GM18519 (cell line): ENCODE measurements around the gene ARMC10.
A peak's percentile ranks its signal among the peaks of the same experiment; 100 is the strongest.
"Not testable (repeated sequence)": the region's sequence is repeated elsewhere in the genome, so short reads cannot be mapped to it uniquely, and the experiment has no call there.

Source experiments
- ATAC-seq: cut with Tn5 transposase; IDR thresholded peaks from one replicate; pipeline ENCODE4 v1.9.1; 2021; ENCODE audit warnings: mild to moderate bottlenecking, moderate library complexity; ENCODE audit not compliant: unreplicated experiment, low FRiP score

ARMC10 gene

DNA sequence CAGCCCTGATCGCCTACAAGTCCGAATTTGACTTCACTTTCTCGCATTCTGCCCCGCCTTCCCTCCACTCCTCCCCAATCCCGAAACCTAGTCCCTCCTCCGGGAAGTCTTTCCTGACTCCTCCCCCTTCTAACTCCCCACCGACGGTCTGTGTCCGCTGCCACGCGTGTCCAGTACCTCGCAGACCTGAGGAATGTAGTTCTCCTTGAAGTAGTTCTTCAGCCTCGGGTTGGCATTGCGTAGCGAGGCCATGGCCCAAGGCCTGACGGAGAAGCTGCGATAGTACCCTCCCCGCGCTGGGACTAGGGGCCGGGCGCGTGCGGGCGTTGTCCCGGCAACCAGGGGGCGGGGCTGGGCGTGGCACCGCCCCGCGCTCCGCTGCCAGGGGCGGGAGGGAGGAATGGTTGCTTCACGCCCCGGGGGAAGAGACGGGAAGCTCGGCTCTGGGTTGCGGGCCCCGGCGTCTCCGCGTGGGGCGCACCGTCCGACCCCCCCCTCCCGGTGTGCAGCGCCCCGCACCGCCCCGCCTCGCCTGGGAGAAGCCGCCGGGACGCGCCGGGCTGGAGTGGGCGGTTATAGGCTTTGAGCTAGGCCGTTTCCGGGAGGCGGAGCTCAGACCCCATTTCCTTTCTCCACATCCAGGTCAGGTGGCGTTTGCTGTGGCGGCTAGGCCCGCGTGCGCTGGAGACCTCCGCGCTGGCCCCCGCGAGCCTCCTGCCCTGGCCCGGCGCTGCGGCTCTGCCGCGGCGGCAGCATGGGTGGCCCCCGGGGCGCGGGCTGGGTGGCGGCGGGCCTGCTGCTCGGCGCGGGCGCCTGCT lies at the start of gene ARMC10, which contains the start of gene FBXL13:
ARMC10 (plus strand) TSS at position 622 of the 818 bp plus-strand sequence; CDS start at position 755, 133 bp downstream.
FBXL13 (minus strand) TSS at position 278 of the 818 bp plus-strand sequence.
- peak; percentile 86 for ATAC-seq

- no peak for ATAC-seq
Measured at GRCh38 chr7:103025341-103025740, 49.6 kb upstream of the ARMC10 start.

- ATAC-seq: no peak
Measured at GRCh38 chr7:103031024-103031423, 43.9 kb upstream of the ARMC10 start.

DNA sequence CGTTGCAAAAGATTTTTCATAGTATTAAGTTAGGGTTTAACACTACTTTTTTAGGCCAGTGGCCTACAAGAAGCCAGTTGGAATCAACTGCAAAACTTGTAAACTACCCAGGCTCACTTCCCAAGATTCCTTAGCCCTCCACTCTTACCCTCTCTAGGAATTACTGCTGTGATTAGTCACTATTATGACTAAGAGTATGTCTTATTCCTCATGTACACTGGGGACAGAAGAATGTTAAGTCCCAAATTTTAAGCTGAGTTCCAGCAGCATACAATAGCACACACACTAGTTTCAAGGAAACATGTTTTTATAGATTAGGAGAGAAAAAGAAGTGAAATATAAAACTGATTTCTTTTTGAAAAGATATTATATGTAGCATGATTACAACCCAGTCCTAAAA lies 43.2 kb upstream of the ARMC10 start:
- ATAC-seq: no peak

- ATAC-seq: not testable (repeated sequence)
Measured at GRCh38 chr7:103034318-103034717, 40.6 kb upstream of the ARMC10 start.

GRCh38 chr7:103037476-103037822 lies 37.5 kb upstream of the ARMC10 start:
- no peak for ATAC-seq

DNA sequence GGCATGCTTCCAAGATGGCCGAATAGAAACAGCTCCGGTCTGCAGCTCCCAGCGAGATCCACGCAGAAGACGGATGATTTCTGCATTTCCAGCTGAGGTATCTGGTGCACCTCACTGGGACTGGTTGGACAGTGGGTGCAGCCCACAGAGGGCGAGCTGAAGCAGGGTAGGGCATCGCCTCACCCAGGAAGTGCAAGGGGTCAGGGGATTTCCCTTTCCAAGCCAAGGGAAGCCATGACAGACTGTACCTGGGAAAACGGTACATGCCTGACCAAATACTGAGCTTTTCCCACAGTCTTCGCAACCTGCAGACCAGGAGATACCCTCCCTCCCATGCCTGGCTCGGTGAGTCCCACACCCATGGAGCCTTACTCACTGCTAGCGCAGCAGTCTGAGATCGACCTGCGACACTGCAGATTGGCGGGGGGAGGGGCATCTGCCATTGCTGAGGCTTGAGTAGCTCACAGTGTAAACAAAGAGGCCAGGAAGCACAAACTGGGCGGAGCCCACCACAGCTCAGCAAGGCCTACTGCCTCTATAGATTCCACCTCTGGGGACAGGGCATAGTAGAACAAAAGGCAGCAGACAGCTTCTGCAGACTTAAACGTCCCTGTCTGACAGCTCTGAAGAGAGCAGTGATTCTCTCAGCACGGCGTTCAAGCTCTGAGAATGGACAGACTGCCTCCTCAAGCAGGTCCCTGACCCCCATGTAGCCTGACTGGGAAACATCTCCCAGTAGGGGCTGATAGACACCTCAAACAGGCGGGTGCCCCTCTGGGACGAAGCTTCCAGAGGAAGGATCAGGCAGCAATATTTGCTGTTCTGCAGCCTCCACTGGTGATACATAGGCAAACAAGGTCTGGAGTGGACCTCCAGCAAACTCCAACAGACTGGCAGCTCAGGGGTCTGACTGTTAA lies 36.9 kb upstream of the ARMC10 start:
- ATAC-seq: not testable (repeated sequence)

DNA sequence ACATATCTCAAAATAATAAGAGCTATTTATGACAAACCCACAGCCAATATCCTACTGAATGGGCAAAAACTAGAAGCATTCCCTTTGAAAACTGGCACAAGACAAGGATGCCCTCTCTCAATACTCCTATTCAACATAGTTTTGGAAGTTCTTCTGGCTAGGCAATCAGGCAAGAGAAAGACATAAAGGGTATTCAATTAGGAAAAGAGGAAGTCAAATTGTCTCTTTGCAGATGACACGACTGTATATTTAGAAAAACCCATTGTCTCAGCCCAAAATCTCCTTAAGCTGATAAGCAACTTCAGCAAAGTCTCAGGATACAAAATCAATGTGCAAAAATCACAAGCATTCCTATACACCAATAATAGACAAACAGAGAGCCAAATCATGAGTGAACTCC lies 33.1 kb upstream of the ARMC10 start:
- ATAC-seq: not testable (repeated sequence)

DNA sequence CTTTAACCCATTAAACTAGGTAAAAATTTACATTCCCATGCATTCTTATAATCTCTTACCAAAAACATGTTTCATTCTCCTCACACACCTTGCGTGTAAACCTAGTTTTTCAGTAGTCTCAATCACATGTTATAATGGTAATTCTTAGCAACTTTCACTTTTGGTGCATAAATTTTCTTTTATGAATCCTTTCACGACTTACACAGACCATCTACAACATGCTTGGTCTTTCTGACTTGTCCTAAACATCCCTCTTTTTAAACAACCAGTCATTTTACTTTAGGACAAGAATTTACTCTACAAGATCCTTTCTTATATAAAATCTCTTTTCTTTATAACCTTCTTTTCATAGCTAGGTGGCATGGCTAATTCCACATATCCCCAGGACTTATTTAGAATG lies 26.1 kb upstream of the ARMC10 start:
- no peak for ATAC-seq

DNA sequence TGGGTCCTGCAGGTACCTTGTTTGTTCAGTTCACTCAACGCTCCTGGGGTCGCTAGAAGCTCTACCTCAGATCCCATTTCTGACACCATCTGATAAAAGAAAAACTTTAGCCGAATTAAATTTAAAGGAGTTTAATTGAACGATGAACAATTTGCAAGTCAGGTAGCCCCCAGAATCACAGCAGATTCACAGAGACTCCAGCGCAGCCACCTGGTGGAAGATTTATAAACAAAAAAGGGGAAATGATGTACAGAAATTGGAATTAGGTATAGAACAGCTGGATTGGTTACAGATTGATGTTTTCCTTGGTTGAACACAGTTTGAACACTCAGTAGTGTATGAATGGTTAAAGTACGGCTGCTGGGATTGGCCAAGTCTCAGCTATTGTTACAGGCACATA lies 23.4 kb upstream of the ARMC10 start:
- no peak for ATAC-seq

DNA sequence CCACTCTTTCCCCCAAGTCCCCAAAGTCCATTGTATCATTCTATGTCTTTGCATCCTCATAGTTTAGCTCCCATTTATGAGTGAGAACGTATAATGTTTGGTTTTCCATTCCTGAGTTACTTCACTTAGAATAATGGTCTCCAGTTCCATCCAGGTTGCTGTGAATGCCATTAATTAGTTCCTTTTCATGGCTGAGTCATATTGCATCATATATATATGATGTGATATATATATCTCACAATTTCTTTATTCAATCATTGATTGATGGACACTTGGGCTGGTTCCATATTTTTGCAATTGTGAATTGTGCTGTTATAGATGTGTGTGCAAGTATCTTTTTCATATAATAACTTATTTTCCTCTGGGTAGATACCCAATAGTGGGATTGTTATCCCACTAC lies 18.9 kb upstream of the ARMC10 start:
- not testable (repeated sequence) for ATAC-seq

DNA sequence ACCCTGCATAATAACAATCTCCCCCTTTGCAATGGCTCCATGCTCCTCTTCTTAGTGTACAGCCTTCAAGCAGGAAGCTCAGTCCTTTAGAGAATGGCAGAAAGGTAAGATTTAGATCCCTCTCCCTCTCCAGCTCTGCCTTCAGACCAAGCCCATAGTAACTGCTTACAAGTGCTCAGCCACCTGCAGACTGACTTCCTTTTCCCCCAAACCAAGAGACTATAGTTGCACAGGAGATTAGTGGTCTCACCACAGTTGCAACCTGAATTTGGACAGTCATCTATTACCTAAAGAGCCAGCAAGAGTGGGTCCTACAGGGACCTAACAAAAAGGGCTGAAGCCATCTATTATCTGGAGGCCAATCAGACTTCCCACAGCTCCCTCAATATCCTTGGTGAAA lies 16.8 kb upstream of the ARMC10 start:
- no peak for ATAC-seq

DNA sequence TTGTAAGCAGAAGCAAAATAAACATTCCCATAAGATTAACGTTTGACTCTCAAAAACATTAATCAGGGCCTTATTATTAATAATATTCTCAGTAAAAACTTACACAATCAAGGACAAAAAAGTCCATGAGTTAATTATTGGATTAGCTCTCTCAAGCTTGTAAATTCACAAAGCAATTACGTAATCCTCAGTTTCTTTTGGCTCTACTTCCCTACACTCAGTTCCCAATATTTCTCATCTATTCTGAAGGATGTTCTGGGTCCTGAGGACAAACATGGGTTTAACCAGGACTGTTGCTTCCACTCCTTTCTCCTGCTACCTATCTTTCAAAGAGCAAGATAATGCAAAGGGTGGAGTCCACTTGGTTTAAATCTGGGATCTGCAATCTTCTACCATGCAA lies 15.5 kb upstream of the ARMC10 start:
- no peak for ATAC-seq

DNA sequence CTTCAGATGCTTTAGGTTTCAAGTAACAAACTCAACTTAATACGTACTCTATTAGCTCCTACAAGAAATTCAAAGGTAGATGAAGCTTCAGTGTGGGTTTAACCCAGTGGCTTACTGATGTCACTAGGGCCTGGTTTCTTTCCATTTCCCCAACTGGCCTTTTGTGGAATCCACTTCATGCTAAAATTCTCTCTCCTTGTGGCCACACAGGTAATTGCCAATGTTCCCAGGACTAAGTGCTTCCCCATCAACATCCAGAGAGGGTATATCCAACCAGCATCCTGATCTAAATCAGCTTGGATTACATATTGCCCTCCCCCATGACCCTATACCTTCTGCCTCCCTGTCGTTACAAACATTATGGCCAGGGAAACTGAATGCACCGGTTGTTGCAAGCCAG lies 11.0 kb upstream of the ARMC10 start:
- ATAC-seq: no peak

DNA sequence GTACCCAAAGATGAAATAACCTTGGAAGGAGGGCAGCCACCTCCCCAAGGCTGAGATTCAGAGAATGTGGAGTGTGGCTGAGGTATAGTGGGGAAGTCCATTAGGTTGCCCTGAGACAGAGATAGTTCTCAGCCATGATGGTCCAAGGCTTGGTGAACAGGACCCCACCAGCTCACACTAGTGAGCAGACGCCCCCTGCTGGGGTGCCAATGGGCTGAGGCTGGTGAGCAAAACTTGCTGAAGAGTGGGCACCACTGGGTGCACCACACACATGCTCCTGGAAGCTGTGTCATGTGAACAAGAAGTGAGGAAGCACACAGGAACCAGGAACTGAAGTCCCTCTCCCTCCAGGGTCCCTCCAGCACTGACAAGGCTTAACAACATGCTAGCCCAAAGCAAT lies 9.3 kb upstream of the ARMC10 start:
- no peak for ATAC-seq

DNA sequence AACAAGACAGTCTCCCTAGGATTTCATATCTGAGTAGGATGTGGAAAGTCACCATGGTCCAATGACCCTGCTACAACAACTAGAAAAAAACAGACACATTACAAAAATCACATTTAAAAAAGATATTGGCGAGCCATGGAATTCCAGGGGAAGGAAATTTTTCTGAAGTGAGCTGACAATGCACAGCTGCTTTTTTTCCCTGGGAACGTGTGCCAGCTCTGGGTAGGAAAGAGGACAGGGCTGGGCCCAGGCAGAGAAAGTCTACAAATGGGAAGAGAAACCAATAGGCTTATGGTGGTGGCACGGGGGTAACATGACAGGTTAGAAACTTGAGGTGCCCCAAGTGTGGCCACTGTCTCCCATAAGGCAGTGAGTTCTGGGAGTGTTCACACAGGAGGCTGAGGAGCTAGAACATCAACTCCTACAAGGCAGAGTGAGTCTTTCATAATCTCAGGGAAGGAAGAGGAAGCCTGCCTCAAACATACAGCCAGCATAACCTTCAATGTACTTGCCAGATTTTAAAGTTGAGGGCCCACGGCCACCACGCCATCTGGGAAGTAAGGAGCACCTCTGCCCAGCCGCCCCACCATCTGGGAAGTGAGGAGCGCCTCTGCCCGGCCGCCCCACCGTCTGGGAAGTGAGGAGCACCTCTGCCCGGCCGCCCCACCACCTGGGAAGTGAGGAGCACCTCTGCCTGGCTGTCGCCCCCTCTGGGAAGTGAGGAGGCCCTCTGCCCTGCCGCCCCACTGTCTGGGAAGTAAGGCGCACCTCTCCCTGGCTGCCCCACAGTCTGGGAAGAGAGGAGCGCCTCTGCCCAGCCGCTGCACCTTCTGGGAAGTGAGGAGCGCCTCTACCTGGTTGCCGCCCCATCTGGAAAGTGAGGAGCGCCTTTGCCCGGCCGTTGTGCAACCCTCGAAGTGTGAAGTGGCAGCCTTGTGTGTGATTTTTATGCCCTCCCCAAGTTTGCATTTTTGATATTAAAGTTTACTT lies 6.2 kb upstream of the ARMC10 start:
- no peak for ATAC-seq

- no peak for ATAC-seq
Measured at GRCh38 chr7:103071000-103071399, 3.9 kb upstream of the ARMC10 start.

DNA sequence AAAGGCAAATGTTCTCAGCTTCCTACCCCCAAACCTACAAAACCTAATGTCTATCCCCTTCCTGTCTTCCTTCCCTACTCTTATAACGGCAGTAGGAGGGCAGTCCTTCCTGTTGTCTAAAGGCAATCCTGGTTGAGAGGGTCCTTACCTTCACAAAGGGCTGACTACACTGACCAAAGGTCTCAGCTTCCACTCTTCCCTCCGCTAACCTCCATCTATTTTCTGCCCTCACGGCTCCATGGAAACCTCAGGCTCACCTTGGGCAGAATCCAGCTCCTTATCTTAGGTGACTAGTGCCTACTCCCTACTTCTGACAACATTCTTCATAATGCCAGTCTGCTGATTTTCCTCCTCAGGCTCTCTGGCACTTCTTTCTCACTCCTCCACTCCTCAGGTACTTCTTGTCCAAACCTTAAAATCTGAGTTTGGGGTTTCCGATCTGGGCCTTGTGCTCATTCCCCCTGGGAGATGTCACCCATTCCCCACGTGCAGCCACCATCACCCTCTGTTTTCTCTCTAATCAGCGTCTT lies 886 bp upstream of the ARMC10 start:
- no peak for ATAC-seq

DNA sequence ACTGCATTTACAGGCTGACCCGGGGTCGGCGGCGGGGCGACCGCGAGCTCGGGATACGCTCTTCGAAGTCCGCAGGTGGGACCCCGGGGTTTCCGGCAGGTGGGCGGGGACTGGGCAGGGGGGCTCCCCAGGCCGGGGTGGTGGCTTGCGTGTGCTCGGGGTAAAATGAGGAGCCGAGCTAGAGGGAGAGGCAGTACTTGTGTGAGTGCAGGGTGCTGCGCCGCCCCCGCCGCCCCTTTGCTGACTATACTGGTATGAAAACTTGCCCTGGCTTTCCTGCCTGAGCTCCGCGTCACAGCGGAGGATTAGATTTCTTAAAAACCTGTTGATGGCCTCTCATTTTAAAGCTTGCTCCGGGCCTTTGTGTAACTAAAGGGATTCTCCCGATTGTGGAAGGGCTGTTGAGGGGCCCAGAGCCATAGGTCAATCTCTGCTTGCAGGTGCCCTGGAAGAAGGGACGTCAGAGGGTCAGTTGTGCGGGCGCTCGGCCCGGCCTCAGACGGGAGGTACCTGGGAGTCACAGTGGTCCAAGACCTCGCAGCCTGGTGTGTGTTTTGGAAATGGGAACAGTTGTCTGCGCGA lies 488 bp downstream of the ARMC10 start:
- ATAC-seq: peak; percentile 32

DNA sequence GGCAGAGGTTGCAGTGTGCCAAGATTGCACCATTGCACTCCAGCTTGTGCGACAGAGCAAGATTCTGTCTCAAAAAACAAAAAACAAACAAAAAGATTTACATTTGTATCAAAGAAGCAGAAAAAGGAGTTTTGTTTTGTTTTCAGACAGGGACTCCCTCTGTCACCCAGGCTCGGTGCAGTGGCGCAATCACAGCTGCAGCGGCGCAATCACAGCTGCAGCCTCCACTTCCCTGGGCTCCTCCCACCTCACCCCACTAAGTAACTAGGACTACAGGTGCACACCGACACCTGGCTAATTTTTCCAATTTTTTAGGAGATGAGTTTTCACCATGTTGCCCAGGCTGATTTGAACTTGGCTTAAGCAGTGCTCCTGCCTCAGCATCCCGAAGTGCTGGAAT lies 1.8 kb downstream of the ARMC10 start:
- no peak for ATAC-seq
